Measurements from ENCODE around the gene GPI. TPM values are rescaled to one million over a fixed set of nuclear protein-coding genes. Genes with fewer than 3 reads are reported as not detected.

Gene GPI
- total RNA-seq (100 to 1,000 TPM; 478 to 484 TPM), polyA plus RNA-seq (213 TPM)

GRCh38 chr19:34364830-34365462 lies at the start of gene GPI:
Gene GPI, plus strand, starts transcription at chr19:34365196. Its CDS starts 71 bp downstream, at chr19:34365267.
- H3K9me3 ChIP-seq (ENCODE audit: low read length), result no peaks in the 10 kb centered on the region
- no peaks in the 10 kb centered on the region for H3K27me3 ChIP-seq (ENCODE audit: insufficient read depth, low read length, poor library complexity, severe bottlenecking)
- Mint-ChIP-seq H3K4me1 (peaks cover 33 to 43% (median 33%) of the 10 kb centered on the region in 3 donors), H3K27me3 (no peaks in the 10 kb centered on the region), H3K27ac (peak within 1 kb of the TSS; percentile 80 to 96 (median 92)), H3K36me3 (peaks cover 0 to 37% (median 2%) of the 10 kb centered on the region in 3 donors), H3K4me3 (peak within 1 kb of the TSS; percentile 95 to 99 (median 96)), H3K9me3 (no peaks in the 10 kb centered on the region)
- ChIA-PET POLR2A (interaction anchor here (0.7 to 1.1 kb wide), 3 partner anchors 9 to 780 kb away, joined by 3 read pairs; no protein-coding TSS in a partner anchor), CTCF (interaction anchor here (1.7 kb wide), 1 partner anchor 18 kb away, joined by 10 read pairs; no protein-coding TSS in a partner anchor)
- H3K4me1 ChIP-seq (ENCODE audit: insufficient read depth, low read length), result peaks cover 32% of the 10 kb centered on the region
- peaks cover 19% of the 10 kb centered on the region for H3K36me3 ChIP-seq (ENCODE audit: insufficient read depth, low read length)
- H3K27ac ChIP-seq (ENCODE audit: low read depth, low read length), result peak within 1 kb of the TSS; percentile 81
- peak; percentile 52 to 74 (median 57) for DNase-seq
- peak within 1 kb of the TSS; percentile 92 for H3K4me3 ChIP-seq (ENCODE audit: low read length)

- Mint-ChIP-seq H3K27ac (peak overlapping the region in 6 of 8 donors; percentile 27 to 87 (median 81)), H3K4me3 (peak overlapping the region in 1 of 7 donors; percentile 25), H3K9me3 (no peaks in the 10 kb centered on the region), H3K4me1 (peaks cover 31 to 45% (median 44%) of the 10 kb centered on the region in 3 donors), H3K36me3 (peaks cover 3 to 18% (median 9%) of the 10 kb centered on the region in 3 donors), H3K27me3 (no peaks in the 10 kb centered on the region)
- Histone ChIP-seq H3K36me3 (ENCODE audit: insufficient read depth, low read length) (no peaks in the 10 kb centered on the region), H3K4me1 (ENCODE audit: insufficient read depth, low read length) (peaks cover 24% of the 10 kb centered on the region), H3K27me3 (ENCODE audit: insufficient read depth, low read length, poor library complexity, severe bottlenecking) (no peaks in the 10 kb centered on the region), H3K9me3 (ENCODE audit: low read length) (no peaks in the 10 kb centered on the region), H3K27ac (ENCODE audit: low read depth, low read length) (no peak overlapping the region), H3K4me3 (ENCODE audit: low read length) (no peak overlapping the region)
- POLR2A ChIA-PET, result interaction anchor here (0.6 kb wide), 1 partner anchor 15 kb away, joined by 4 read pairs; no protein-coding TSS in a partner anchor
- no peak for DNase-seq
- CTCF ChIA-PET, result interaction anchor here (0.8 kb wide), 1 partner anchor 47 kb away, joined by 3 read pairs; no protein-coding TSS in a partner anchor
These were observed 48.7 kb upstream of the GPI start for GRCh38 chr19:34316247-34316646.

DNA sequence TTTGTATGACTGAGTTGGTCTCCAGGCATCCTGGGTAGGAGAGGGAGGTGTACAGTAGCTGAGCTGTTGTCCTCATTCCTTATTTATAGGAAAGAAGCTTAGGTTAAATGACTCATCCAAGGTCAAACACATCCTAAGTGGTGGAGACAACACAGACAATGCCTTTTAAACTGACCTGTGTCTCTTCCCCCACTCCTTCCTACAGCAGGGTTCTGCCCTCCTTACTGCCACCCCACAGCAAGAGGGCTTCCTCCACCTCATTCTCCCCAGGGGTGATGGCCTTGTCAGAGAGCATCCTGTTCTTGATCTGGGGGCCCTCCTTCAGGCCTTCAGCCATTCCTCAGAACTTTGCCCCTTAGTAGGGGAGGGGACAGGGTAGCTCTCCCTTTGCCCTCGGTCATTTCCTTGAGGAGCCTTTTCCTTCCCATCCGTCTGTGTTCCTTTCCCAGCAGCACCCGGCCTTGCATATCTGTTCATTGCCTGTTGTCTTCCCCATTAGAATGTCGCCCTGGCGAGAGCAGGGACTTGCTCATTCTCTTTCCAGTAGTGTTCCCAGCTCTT lies 48.2 kb upstream of the GPI start:
- Mint-ChIP-seq H3K4me1 (peaks cover 30 to 44% (median 43%) of the 10 kb centered on the region in 3 donors), H3K27me3 (no peaks in the 10 kb centered on the region), H3K27ac (peak overlapping the region in 6 of 8 donors; percentile 64 to 89 (median 86)), H3K36me3 (peaks cover 3 to 23% (median 9%) of the 10 kb centered on the region in 3 donors), H3K9me3 (no peaks in the 10 kb centered on the region), H3K4me3 (peak overlapping the region in 5 of 7 donors; percentile 7 to 62 (median 46))
- no peak for DNase-seq
- Histone ChIP-seq H3K27me3 (ENCODE audit: insufficient read depth, low read length, poor library complexity, severe bottlenecking) (no peaks in the 10 kb centered on the region), H3K9me3 (ENCODE audit: low read length) (no peaks in the 10 kb centered on the region), H3K4me1 (ENCODE audit: insufficient read depth, low read length) (peaks cover 24% of the 10 kb centered on the region), H3K27ac (ENCODE audit: low read depth, low read length) (peak overlapping the region; percentile 21), H3K4me3 (ENCODE audit: low read length) (no peak overlapping the region), H3K36me3 (ENCODE audit: insufficient read depth, low read length) (no peaks in the 10 kb centered on the region)
- CTCF ChIA-PET, result interaction anchor here (0.8 kb wide), 1 partner anchor 47 kb away, joined by 3 read pairs; no protein-coding TSS in a partner anchor
- POLR2A ChIA-PET, result interaction anchor here (0.6 kb wide), 1 partner anchor 16 kb away, joined by 4 read pairs; no protein-coding TSS in a partner anchor

GRCh38 chr19:34317311-34317927 lies 47.6 kb upstream of the GPI start:
- peaks cover 26 to 43% (median 39%) of the 10 kb centered on the region in 3 donors for H3K4me1 Mint-ChIP-seq
- no peaks in the 10 kb centered on the region for H3K27me3 Mint-ChIP-seq
- peak overlapping the region in 5 of 7 donors; percentile 7 to 62 (median 46) for H3K4me3 Mint-ChIP-seq
- H3K36me3 ChIP-seq (ENCODE audit: insufficient read depth, low read length), result no peaks in the 10 kb centered on the region
- CTCF ChIA-PET, result no interaction called here
- H3K9me3 ChIP-seq (ENCODE audit: low read length), result no peaks in the 10 kb centered on the region
- H3K27me3 ChIP-seq (ENCODE audit: insufficient read depth, low read length, poor library complexity, severe bottlenecking), result no peaks in the 10 kb centered on the region
- H3K27ac ChIP-seq (ENCODE audit: low read depth, low read length), result peak overlapping the region; percentile 21
- POLR2A ChIA-PET, result no interaction called here
- peaks cover 24% of the 10 kb centered on the region for H3K4me1 ChIP-seq (ENCODE audit: insufficient read depth, low read length)
- H3K9me3 Mint-ChIP-seq, result no peaks in the 10 kb centered on the region
- DNase-seq, result peak in 4 of 5 donors; percentile 8 to 41 (median 16)
- H3K36me3 Mint-ChIP-seq, result peaks cover 3 to 25% (median 7%) of the 10 kb centered on the region in 3 donors
- H3K4me3 ChIP-seq (ENCODE audit: low read length), result no peak overlapping the region
- peak overlapping the region in 6 of 8 donors; percentile 66 to 89 (median 86) for H3K27ac Mint-ChIP-seq

DNA sequence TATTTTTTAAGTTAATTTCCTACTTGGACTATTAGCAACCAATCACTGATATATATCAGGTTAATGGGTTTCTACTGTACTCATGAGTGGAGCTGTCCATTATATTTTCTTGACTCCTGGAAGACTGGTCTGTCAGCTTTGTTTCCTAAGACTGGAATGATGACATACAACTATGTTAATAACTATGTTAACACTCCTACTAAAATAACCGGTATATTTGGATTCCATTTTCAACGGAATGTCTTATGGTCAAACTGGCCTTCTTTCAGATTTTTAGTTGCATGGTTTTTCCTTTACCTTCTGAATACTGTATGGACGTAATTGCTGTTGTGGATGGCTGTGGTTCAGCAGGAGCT lies 45.8 kb upstream of the GPI start:
- H3K27ac ChIP-seq (ENCODE audit: low read depth, low read length), result no peak overlapping the region
- CTCF ChIA-PET, result no interaction called here
- Mint-ChIP-seq H3K27ac (peak overlapping the region in 6 of 8 donors; percentile 6 to 80 (median 56)), H3K27me3 (peaks cover 0 to 2% of the 10 kb centered on the region in 2 donors), H3K4me3 (no peak overlapping the region), H3K9me3 (no peaks in the 10 kb centered on the region), H3K4me1 (peaks cover 28 to 43% (median 42%) of the 10 kb centered on the region in 3 donors), H3K36me3 (peaks cover 7 to 35% (median 11%) of the 10 kb centered on the region in 3 donors)
- H3K4me1 ChIP-seq (ENCODE audit: insufficient read depth, low read length), result peaks cover 24% of the 10 kb centered on the region
- H3K9me3 ChIP-seq (ENCODE audit: low read length), result no peaks in the 10 kb centered on the region
- POLR2A ChIA-PET, result no interaction called here
- DNase-seq, result no peak
- no peaks in the 10 kb centered on the region for H3K27me3 ChIP-seq (ENCODE audit: insufficient read depth, low read length, poor library complexity, severe bottlenecking)
- H3K4me3 ChIP-seq (ENCODE audit: low read length), result no peak overlapping the region
- no peaks in the 10 kb centered on the region for H3K36me3 ChIP-seq (ENCODE audit: insufficient read depth, low read length)

DNA sequence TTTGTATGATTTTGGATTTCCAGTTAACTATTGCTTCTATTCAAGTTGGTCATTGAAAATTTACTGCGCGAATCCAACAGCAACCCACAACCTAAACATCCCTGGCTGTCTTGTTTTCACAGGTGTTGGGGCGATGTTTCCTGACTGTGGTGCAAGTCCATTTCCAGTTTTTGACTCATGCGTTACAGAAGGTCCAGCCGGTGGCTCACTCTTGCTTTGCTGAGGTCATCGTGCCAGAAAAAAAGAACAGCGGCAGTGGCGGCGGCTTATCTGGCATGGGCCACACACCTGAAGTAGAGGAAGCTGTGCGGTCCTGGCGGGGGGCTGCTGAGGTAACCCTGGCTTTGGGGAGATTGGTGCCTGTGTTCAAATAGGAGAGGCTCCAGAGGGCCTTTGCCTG lies 45.2 kb upstream of the GPI start:
- Histone ChIP-seq H3K4me3 (ENCODE audit: low read length) (no peak overlapping the region), H3K4me1 (ENCODE audit: insufficient read depth, low read length) (peaks cover 24% of the 10 kb centered on the region), H3K27me3 (ENCODE audit: insufficient read depth, low read length, poor library complexity, severe bottlenecking) (no peaks in the 10 kb centered on the region), H3K36me3 (ENCODE audit: insufficient read depth, low read length) (peaks cover 2% of the 10 kb centered on the region), H3K9me3 (ENCODE audit: low read length) (no peaks in the 10 kb centered on the region), H3K27ac (ENCODE audit: low read depth, low read length) (no peak overlapping the region)
- Mint-ChIP-seq H3K27me3 (peaks cover 0 to 2% of the 10 kb centered on the region in 2 donors), H3K27ac (peak overlapping the region in 4 of 8 donors; percentile 38 to 80 (median 68)), H3K4me1 (peaks cover 28 to 40% (median 37%) of the 10 kb centered on the region in 3 donors), H3K36me3 (peaks cover 7 to 39% (median 9%) of the 10 kb centered on the region in 3 donors), H3K9me3 (no peaks in the 10 kb centered on the region), H3K4me3 (no peak overlapping the region)
- CTCF ChIA-PET, result no interaction called here
- POLR2A ChIA-PET, result no interaction called here
- no peak for DNase-seq

GRCh38 chr19:34320277-34320676 lies 44.7 kb upstream of the GPI start:
- H3K4me1 ChIP-seq (ENCODE audit: insufficient read depth, low read length), result peaks cover 24% of the 10 kb centered on the region
- H3K9me3 Mint-ChIP-seq, result no peaks in the 10 kb centered on the region
- H3K4me3 ChIP-seq (ENCODE audit: low read length), result no peak overlapping the region
- H3K4me1 Mint-ChIP-seq, result peaks cover 28 to 36% (median 36%) of the 10 kb centered on the region in 3 donors
- DNase-seq, result no peak
- H3K4me3 Mint-ChIP-seq, result no peak overlapping the region
- CTCF ChIA-PET, result interaction anchor here (1.0 kb wide), 1 partner anchor 15 kb away, joined by 4 read pairs; no protein-coding TSS in a partner anchor
- no peaks in the 10 kb centered on the region for H3K9me3 ChIP-seq (ENCODE audit: low read length)
- POLR2A ChIA-PET, result no interaction called here
- peak overlapping the region in 3 of 8 donors; percentile 25 to 77 (median 64) for H3K27ac Mint-ChIP-seq
- no peak overlapping the region for H3K27ac ChIP-seq (ENCODE audit: low read depth, low read length)
- H3K36me3 Mint-ChIP-seq, result peaks cover 7 to 44% (median 10%) of the 10 kb centered on the region in 3 donors
- peaks cover 0 to 2% of the 10 kb centered on the region in 2 donors for H3K27me3 Mint-ChIP-seq
- H3K36me3 ChIP-seq (ENCODE audit: insufficient read depth, low read length), result peaks cover 7% of the 10 kb centered on the region
- no peaks in the 10 kb centered on the region for H3K27me3 ChIP-seq (ENCODE audit: insufficient read depth, low read length, poor library complexity, severe bottlenecking)
